Measurements from ENCODE around the gene RAB3GAP2.
"Not testable (repeated sequence)": the region's sequence is repeated elsewhere in the genome, so short reads cannot be mapped to it uniquely, and the experiment has no call there.

RAB3GAP2 gene

DNA sequence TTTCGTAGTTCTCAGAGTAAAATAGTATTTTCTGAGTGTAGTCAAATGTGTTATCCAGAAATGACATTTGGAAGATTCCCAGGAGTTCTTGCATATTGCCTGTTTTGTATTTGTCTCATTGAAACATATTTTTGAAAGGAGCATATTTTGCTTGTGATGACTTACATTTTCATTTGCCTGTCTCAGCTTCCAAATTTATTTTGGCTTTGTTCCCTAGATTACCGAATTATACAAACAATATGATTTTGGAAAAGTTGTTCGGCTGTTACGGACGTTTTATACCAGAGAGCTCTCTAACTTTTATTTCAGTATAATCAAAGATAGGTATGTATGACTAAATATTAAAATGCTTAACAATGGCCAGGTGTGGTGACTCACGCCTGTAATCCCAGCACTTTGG is 132.3 kb downstream of the RAB3GAP2 start:
- no peak for DNase-seq (ENCODE audit: low spot score)

DNA sequence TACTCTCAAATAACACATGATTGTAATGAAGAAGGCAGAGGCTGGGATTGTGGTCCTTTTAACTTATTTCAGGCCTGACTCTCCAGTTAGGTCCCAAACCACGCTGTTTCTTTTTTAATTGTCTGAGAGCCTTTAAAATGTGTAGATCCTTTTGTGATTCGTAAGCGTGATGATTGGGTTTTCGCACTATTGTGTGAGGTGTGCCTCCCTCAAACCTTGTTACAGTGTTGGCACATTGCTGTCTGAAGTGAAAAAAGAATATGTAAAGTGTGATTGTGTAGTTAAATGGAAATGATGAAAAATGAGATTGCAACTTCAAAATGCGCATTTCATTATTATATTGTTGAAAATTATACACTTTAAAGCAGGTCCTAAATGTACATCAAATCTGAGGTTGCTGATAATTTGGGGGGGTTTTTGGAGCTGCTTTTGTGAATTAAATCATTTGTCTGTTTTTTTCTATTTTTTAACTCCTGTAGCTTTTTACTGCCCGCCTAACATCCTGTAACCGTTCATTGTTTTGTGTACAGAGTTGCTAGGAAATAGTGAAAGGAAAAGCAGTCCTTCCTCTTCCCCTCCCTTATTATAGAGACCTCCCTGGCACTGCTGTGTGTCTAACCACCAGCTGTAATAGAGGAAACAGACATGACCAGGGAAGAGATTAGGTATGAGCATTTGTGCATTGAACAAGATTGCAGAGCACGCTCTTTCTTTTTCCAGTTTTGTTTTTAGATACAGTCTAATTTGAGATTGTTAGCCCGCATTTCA is 135.1 kb downstream of the RAB3GAP2 start:
- DNase-seq (ENCODE audit: low spot score): no peak

DNA sequence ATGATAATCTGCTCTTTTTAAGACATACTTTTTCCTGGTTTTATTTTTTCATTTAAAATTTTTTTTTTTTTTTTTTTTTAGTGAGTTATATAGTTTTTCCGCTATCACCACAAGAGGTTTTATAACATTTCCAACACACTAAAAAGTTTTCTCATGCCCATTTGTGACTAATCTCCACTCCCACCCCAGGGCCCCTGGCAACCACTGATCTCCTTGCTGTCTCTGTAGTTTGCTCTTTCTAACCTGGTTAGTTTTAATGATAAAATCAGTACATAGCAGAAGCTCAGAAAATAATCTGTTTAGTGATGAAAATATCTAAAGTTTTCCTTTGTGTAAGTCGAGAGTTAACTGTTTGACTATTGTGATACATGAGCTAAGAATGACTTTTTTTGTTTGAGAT is 136.5 kb downstream of the RAB3GAP2 start:
- DNase-seq (ENCODE audit: low spot score): no peak

DNA sequence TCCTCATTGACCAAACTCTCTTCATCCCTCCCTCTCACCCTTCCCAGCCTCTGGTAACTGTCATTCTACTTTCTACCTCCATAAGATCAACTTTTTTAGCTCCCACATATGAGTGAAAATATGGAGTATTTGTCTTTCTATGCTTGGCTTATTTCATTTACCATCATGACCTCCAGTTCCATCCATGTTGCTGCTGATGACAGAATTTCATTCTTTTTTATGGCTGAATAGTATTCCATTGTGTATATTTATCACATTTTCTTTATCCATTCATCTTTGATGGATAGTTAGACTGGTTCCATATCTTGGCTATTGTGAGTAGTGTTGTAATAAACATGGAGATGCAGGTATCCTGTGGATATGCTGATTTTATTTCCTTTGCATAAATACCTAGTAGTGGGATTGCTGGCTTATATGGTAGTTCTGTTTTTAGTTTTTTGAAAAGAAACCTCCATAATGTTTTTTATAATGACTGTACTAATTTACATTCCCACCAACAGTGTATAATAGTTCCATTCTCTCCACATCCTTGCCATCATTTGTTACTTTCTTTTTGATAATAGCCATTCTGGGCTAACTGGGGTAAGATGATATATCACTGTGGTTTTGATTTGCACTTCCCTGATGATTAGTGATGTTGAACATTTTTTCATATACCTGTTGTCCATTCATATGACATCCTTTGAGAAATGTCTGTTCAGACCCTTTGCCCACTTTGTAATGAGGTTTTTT is 142.6 kb downstream of the RAB3GAP2 start:
- DNase-seq (ENCODE audit: low spot score): no peak

DNA sequence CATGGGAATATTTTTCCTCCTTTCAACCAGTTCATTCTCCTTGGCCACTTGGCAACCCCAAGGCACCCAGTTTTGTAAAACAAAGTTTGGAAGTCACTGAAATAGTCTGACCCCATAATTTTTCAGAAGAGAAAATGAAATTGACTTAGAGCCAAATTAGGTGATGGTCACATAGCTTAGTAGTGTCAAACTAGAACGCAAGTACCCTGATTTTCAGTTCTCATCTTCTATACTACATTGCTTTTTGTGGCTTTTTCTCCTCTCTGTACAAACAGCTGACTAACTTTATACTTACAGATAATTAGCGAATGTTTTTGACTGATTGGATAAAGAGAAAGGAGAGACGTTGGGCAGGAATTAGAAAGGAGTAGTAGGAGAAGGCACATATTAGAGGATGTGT is 145.2 kb downstream of the RAB3GAP2 start:
- no peak for DNase-seq (ENCODE audit: low spot score)

DNA sequence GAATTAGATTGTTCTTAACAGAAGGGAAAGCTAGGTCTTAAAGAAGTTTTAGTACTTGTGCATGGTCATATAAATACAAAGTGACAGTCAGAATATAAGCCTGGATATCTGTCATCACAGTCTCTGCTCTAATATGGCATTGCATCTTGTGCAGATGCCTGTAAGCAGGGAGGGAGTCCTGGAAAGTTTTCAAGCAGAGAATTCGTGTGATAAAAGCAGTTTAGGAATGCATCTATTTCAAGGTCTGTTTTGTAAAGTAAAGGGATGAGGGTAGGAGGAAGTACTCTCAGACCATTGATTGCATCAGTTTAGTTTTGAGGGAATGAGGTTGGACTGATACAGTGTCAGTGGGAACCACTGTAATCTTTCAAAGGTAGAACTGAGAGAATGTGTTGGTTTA is 147.7 kb downstream of the RAB3GAP2 start:
- DNase-seq (ENCODE audit: low spot score): no peak

DNA sequence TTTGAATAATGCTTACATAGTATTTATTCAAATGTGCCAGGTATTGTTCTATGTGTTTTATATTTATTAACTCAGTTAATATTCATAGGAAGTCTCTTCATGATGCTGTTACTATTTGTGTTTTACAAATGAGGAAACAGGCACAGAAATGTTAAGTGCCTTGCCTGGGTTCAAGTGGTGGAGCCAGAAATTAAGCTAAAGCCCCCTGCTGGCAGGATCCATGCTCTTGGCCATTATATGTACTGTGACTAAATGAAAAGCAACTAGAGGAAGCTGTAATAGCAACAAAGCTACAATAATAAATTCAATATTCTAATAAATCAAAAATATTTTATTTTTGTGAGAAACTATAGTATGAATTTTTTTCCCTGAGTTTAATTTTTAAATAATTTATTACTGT is 148.4 kb downstream of the RAB3GAP2 start:
- DNase-seq (ENCODE audit: low spot score): no peak

DNA sequence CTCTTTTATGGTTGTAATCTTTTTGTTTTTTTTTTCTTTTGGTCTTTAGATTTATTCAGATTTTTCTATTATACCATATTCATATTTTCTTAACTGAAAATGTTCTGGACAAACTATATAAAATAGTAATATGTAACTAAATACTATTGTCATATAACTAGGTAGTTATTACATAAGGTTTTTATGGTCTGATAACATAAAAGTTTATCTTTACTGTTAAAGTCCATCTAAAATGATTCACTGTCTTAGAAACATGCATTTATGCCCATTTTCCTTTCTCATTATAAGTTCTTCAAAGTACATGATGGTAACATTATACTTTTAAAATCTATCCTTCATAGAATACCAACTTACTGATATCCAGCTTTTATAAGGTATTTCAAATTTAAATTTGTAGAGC is 149.2 kb downstream of the RAB3GAP2 start:
- DNase-seq (ENCODE audit: low spot score): no peak

DNA sequence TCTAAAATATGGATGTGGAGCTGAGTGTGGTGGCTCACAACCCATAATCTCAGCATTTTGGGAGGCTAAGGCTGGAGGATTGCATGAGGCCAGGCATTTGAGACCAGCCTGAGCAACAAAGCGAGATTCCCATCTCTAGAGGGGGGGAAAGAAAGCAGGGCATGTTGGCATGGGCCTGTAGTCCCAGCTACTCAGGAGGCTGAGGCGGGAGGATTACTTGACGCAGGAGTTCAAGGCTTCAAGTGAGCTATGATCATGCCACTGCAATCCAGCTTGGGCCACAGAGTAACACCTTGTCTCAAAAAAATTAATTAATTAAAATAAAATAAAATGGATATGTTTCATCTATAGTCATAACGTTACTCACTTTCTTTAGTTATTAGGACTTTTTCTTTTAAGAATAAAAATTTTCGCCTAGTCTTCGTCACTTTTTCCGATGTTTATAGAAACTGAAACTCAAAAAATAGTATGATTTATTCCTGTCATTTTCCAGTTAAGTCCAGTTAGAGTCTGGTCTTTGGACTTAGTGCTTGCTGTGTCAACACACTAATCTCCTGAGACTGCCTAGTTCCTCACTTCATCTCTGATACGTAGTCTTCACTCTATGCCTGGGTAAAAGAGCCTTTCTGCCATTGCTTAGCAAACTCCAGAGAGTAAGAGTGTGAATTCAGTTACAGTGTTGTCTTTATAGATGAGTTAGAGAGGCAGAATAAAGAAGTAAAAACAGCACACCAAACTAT is 150.3 kb downstream of the RAB3GAP2 start:
- DNase-seq (ENCODE audit: low spot score): no peak

DNA sequence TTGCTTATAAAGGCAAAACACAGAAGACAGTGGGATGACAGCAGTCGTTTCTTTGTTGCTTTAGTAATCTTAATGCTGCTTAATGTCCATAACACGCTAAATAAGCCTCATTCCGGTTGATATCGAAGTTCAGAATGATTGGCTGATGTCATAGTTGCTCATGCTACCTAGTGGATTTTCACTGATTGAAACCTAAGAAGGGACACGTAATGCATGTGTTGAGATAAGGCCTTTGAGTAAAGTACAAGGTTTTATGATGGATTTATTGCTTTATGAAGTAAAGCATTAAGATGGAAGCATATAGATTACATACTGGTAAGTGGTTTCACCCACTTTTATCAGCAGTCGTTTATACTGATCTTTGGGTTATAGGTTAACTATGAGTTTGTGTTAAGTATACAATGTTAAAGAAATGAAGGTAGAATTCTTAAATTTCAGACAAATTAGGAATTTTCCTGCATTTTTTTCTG is 153.2 kb downstream of the RAB3GAP2 start:
- no peak for DNase-seq (ENCODE audit: low spot score)

DNA sequence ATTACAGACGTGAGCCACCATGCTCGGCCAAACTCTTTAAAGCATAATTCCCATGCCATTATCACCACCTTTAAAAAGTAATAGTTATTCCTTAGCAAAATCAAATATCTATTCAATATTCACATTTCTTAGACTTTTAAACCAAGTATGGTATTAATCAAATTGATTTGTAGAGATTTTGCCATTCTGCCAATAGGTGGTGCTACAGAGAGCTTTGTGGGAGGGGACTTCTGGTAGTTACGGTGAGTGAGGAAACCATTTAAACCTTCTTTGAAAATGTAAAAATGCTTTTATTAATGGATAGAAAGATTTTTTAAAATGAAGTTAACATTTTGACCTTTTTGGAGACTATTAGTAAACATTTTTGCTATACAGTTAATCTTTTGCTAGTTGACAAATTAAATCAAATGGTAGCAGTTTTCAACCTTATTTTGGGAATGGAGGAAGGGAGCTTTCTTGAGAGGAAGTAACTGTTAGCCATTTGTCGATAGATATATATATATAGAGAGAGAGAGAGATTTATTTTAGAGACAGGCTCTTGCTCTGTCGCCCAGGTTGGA is 159.0 kb downstream of the RAB3GAP2 start:
- peak; percentile 12 for DNase-seq (ENCODE audit: low spot score)

DNA sequence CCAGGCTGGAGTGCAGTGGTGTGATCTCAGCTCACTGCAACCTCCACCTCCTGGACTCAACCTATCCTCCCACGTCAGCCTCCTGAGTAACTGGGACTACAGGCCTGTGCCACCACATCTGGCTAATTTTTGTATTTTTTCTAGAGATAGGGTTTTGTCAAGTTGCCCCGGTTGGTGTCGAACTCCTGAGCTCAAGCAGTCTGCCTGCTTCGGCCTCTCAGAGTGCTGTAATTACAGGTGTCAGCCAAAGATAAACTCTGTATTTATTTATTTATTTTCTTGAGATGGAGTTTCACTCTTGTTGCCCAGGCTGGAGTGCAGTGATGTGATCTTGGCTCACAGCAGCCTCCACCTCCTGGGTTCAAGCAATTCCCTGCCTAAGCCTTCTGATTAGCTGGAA is 159.7 kb downstream of the RAB3GAP2 start:
- DNase-seq (ENCODE audit: low spot score): not testable (repeated sequence)

DNA sequence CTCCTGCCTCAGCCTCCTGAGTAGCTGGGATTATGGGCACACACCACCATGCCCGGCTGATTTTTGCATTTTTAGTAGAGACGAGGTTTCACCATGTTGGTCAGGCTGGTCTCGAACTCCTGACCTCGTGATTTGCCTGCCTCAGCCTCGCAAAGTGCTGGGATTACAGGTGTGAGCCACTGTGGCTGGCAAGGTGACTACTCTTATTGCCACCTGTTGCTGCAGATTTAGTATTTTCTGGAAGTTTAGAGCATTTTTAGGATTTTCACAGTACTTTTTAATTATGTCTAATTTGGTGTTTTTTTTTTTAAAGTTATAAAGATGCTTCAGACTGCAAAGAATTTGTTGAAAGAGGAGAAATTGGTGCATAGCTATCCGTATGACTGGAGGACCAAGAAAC is 161.8 kb downstream of the RAB3GAP2 start:
- not testable (repeated sequence) for DNase-seq (ENCODE audit: low spot score)

DNA sequence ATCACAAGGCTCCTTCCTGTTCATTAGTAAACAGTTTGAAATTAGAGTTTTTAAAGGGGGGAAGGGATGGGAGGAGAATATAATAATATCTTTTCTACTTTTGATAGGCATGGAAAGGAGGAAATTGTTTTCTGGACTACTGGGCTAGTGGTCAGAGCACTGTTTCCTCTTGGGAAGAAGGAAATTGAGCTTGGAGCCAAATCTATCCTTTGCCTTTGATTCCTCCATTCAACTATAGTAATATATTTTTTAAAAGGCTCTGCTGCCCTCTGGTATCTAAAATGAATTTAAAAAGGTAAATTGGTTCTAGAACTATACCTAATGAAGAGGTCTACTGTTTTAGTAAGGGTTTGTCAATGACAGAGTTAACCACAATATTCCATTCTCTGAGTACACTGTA is 172.4 kb downstream of the RAB3GAP2 start:
- no peak for DNase-seq (ENCODE audit: low spot score)

Measured in cerebellar cortex (tissue), 1 donor.